ENCODE measurements around the gene CITED2. TPM values are rescaled to one million over a fixed set of nuclear protein-coding genes. Genes with fewer than 3 reads are reported as not detected.
A peak's percentile ranks its signal among the peaks of the same experiment; 100 is the strongest.

CITED2 gene
- total RNA-seq, 1 donor from 2014 or later: 72.4 TPM

GRCh38 chr6:139378226-139378625 lies 3.8 kb upstream of the CITED2 start:
- Mint-ChIP-seq H3K9me3 (ENCODE audit: unreplicated experiment) (no peaks in the 10 kb centered on the region), H3K27me3 (ENCODE audit: unreplicated experiment) (peaks cover 20% of the 10 kb centered on the region), H3K4me1 (ENCODE audit: unreplicated experiment) (peaks cover 21% of the 10 kb centered on the region), H3K27ac (ENCODE audit: unreplicated experiment) (no peak overlapping the region), H3K4me3 (ENCODE audit: unreplicated experiment) (no peak overlapping the region), H3K36me3 (ENCODE audit: low read depth, unreplicated experiment) (peaks cover 10% of the 10 kb centered on the region)
- no peak for TF ChIP-seq CTCF (IDR thresholded peaks at IDR 0.05; ENCODE audit: unreplicated experiment)
- DNase-seq (ENCODE audit: low spot score): no peak

GRCh38 chr6:139376604-139377218 lies 2.3 kb upstream of the CITED2 start:
- H3K27me3 Mint-ChIP-seq (ENCODE audit: unreplicated experiment): peaks cover 26% of the 10 kb centered on the region
- TF ChIP-seq CTCF (IDR thresholded peaks at IDR 0.05; ENCODE audit: unreplicated experiment): no peak
- no peak for DNase-seq (ENCODE audit: low spot score)
- H3K36me3 Mint-ChIP-seq (ENCODE audit: low read depth, unreplicated experiment): peaks cover 21% of the 10 kb centered on the region
- H3K9me3 Mint-ChIP-seq (ENCODE audit: unreplicated experiment): no peaks in the 10 kb centered on the region
- peak overlapping the region; percentile 97 for H3K4me3 Mint-ChIP-seq (ENCODE audit: unreplicated experiment)
- peaks cover 30% of the 10 kb centered on the region for H3K4me1 Mint-ChIP-seq (ENCODE audit: unreplicated experiment)
- no peak overlapping the region for H3K27ac Mint-ChIP-seq (ENCODE audit: unreplicated experiment)

GRCh38 chr6:139376017-139376330 lies 1.5 kb upstream of the CITED2 start:
- Mint-ChIP-seq H3K9me3 (ENCODE audit: unreplicated experiment) (no peaks in the 10 kb centered on the region), H3K4me3 (ENCODE audit: unreplicated experiment) (peak overlapping the region; percentile 97), H3K36me3 (ENCODE audit: low read depth, unreplicated experiment) (peaks cover 23% of the 10 kb centered on the region), H3K27ac (ENCODE audit: unreplicated experiment) (peak overlapping the region; percentile 96), H3K27me3 (ENCODE audit: unreplicated experiment) (peaks cover 26% of the 10 kb centered on the region), H3K4me1 (ENCODE audit: unreplicated experiment) (peaks cover 38% of the 10 kb centered on the region)
- no peak for TF ChIP-seq CTCF (IDR thresholded peaks at IDR 0.05; ENCODE audit: unreplicated experiment)
- DNase-seq (ENCODE audit: low spot score): no peak

GRCh38 chr6:139375226-139376016 lies 973 bp upstream of the CITED2 start:
- H3K4me3 Mint-ChIP-seq (ENCODE audit: unreplicated experiment): peak overlapping the region; percentile 97
- TF ChIP-seq CTCF (IDR thresholded peaks at IDR 0.05; ENCODE audit: unreplicated experiment): no peak
- H3K9me3 Mint-ChIP-seq (ENCODE audit: unreplicated experiment): no peaks in the 10 kb centered on the region
- H3K27ac Mint-ChIP-seq (ENCODE audit: unreplicated experiment): peak overlapping the region; percentile 96
- peak; percentile 88 for DNase-seq (ENCODE audit: low spot score)
- peaks cover 42% of the 10 kb centered on the region for H3K4me1 Mint-ChIP-seq (ENCODE audit: unreplicated experiment)
- peaks cover 23% of the 10 kb centered on the region for H3K36me3 Mint-ChIP-seq (ENCODE audit: low read depth, unreplicated experiment)
- H3K27me3 Mint-ChIP-seq (ENCODE audit: unreplicated experiment): peaks cover 26% of the 10 kb centered on the region

GRCh38 chr6:139373928-139374356 lies 506 bp downstream of the CITED2 start:
- H3K27me3 Mint-ChIP-seq (ENCODE audit: unreplicated experiment): peaks cover 26% of the 10 kb centered on the region
- H3K4me1 Mint-ChIP-seq (ENCODE audit: unreplicated experiment): peaks cover 56% of the 10 kb centered on the region
- no peak for DNase-seq (ENCODE audit: low spot score)
- peaks cover 23% of the 10 kb centered on the region for H3K36me3 Mint-ChIP-seq (ENCODE audit: low read depth, unreplicated experiment)
- TF ChIP-seq CTCF (IDR thresholded peaks at IDR 0.05; ENCODE audit: unreplicated experiment): no peak
- no peaks in the 10 kb centered on the region for H3K9me3 Mint-ChIP-seq (ENCODE audit: unreplicated experiment)
- H3K27ac Mint-ChIP-seq (ENCODE audit: unreplicated experiment): peak overlapping the region; percentile 98
- peak overlapping the region; percentile 99 for H3K4me3 Mint-ChIP-seq (ENCODE audit: unreplicated experiment)
